Activated naive CD8-positive, alpha-beta T cell treated with anti-CD3 and anti-CD28 coated beads for 36 hours (primary cell): ENCODE results near the gene RAPGEF3. TPM values are rescaled to one million over a fixed set of nuclear protein-coding genes. Genes with fewer than 3 reads are reported as not detected.

Experiments
- DNase-seq: peaks from one replicate; pipeline ENCODE4 v3.0.0; 2021
- H3K27ac Mint-ChIP-seq: one replicate; pipeline ENCODE4 v1.8.0; 2022; ENCODE audit warnings: mild to moderate bottlenecking, moderate library complexity, mixed read lengths
- H3K27me3 Mint-ChIP-seq: one replicate; pipeline ENCODE4 v1.8.0; 2022; ENCODE audit warnings: mild to moderate bottlenecking, mixed read lengths
- H3K36me3 Mint-ChIP-seq: one replicate; pipeline ENCODE4 v1.8.0; 2021; ENCODE audit warnings: mild to moderate bottlenecking, mixed read lengths
- H3K4me1 Mint-ChIP-seq: one replicate; pipeline ENCODE4 v1.8.0; 2021; ENCODE audit warnings: mixed read lengths
- H3K4me3 Mint-ChIP-seq: one replicate; pipeline ENCODE4 v1.8.0; 2022; ENCODE audit warnings: mild to moderate bottlenecking, moderate library complexity, mixed read lengths
- H3K9me3 Mint-ChIP-seq: one replicate; pipeline ENCODE4 v1.8.0; 2022; ENCODE audit warnings: mixed read lengths
- total RNA-seq, 2 experiments: library from RNA; stranded (reverse); gene quantifications; one replicate each; pipeline ENCODE4 v1.2.3, GENCODE V29; 2021

The RAPGEF3 gene
- total RNA-seq, 2 experiments from 2014 or later, result 0.27 to 0.54 TPM

DNA sequence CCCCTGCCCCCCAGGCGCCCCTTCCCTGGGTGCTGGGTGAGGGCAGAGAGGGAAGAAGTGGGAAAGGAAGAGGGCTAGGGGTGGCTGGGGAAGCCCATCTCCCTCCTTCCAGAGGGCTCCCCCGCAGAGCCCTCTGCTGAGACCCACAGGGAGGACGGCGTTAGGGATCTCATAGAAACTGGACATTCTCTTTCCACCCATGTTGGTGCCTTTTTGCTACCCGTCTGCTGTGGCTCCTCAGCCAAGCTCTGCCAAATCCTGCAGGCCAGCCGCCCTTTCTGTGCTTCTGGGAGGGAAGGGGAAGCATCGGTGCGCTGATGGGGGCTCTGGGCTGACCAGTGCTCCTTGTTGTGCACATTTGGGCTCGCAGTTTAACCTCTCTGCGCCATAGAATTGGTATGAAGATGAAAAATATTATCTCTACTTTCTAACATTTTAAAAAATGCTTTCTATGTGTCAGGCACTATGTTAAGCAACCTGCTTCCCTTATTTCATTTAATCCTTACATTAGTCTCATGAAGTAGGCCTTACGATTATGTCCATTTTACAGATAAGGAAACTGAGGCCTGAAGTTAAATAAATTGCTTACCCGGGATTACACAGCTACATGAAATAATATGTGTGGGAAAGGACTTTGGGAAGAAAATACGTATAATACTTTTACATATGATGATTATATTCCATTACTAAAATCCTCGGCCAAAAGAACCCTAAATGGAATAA is 15.3 kb upstream of the RAPGEF3 start:
- H3K27ac Mint-ChIP-seq, result no peak overlapping the region
- H3K27me3 Mint-ChIP-seq, result peaks cover 5% of the 10 kb centered on the region
- peaks cover 18% of the 10 kb centered on the region for H3K4me1 Mint-ChIP-seq
- H3K36me3 Mint-ChIP-seq, result no peaks in the 10 kb centered on the region
- peak overlapping the region; percentile 90 for H3K4me3 Mint-ChIP-seq
- DNase-seq, result no peak
- no peaks in the 10 kb centered on the region for H3K9me3 Mint-ChIP-seq

DNA sequence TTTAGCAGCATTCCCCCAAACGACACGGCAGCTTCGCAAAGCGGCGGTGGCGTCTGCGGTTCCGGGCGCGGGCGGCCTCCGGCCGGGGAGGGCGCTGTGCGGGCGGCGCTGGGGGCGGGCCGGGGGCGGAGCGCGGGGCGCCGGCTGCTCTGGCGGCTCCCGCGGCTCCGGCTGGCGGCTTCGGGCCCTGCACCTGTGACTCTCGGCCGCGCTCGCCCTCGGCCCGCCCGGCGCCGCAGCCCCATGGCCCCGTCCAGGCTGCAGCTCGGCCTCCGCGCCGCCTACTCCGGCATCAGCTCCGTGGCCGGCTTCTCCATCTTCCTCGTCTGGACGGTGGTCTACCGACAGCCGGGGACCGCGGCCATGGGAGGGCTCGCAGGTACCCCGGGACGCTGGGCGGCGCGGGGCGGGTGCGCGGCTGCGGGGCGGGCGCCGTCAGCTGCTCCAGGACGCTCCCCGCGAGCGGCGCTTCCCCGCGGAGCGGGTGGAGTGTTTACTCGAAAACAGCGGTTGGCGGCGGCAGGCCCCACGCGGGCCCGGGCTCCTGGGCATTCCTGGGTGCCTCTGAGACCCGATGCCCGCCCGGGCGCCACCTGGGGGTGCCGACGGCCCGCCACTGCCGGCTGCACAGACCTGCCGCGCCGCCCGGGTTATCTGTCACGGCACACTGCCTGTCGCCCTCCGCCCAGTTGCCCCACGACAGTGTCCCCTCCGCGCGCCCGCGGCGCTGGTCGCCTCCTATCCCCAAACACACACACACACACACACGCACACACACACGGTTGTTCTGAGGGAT is 14.6 kb upstream of the RAPGEF3 start, which contains the start of gene SLC48A1:
SLC48A1 (plus strand) TSS at position 177 of the 796 bp plus-strand sequence; CDS start at position 244, 67 bp downstream.
- Mint-ChIP-seq H3K9me3 (no peaks in the 10 kb centered on the region), H3K36me3 (no peaks in the 10 kb centered on the region), H3K27ac (no peak within 1 kb of the TSS), H3K27me3 (peaks cover 5% of the 10 kb centered on the region), H3K4me1 (peaks cover 16% of the 10 kb centered on the region), H3K4me3 (peak within 1 kb of the TSS; percentile 90)
- DNase-seq, result peak; percentile 79

DNA sequence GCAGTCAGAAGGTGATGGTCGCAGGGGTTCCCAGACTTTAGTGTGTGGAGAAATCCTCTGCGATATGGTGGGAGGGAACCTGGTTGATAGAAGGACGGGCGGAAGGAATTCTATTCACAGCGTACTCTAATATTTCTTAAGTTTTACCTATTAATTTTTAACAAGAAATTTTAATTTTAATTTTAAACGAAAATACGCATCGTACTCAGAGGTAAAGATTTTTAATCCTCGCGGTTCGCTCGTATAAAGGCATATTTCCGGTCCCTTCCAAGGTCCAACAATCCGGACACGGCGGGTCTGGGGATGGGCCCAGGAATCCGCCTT is 14.0 kb upstream of the RAPGEF3 start:
- no peak for DNase-seq
- Mint-ChIP-seq H3K36me3 (no peaks in the 10 kb centered on the region), H3K4me1 (peaks cover 16% of the 10 kb centered on the region), H3K9me3 (no peaks in the 10 kb centered on the region), H3K27ac (no peak overlapping the region), H3K27me3 (peaks cover 5% of the 10 kb centered on the region), H3K4me3 (peak overlapping the region; percentile 73)

DNA sequence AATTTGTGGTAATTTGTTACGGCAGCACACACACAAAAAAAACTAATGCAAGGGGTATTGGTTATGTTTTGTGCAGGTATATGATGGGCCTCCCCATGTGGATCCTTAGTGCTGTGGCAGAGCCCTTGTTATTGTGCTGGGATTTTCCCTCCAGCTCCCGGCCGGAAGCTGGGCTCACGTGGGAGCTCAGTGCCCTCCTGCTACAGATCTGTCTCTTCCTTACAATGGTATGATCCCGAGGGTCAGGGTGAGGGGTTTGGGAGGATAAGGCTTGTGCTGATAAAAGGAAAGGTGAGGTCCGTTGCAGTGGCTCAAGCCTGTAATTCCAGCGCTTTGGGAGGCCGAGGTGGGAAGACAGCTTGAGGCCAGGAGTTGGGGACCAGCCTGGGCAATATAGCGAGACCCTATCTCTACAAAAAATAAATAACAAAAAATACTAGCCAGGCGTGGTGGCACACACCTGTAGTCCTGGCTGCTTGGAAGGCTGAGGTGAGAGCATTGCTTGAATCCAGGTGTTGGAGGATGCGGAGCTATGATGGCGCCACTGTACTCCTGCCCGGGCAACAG is 13.5 kb upstream of the RAPGEF3 start:
- Mint-ChIP-seq H3K27me3 (peaks cover 5% of the 10 kb centered on the region), H3K27ac (no peak overlapping the region), H3K4me1 (peaks cover 18% of the 10 kb centered on the region), H3K36me3 (no peaks in the 10 kb centered on the region), H3K9me3 (no peaks in the 10 kb centered on the region), H3K4me3 (peak overlapping the region; percentile 73)
- DNase-seq, result no peak

DNA sequence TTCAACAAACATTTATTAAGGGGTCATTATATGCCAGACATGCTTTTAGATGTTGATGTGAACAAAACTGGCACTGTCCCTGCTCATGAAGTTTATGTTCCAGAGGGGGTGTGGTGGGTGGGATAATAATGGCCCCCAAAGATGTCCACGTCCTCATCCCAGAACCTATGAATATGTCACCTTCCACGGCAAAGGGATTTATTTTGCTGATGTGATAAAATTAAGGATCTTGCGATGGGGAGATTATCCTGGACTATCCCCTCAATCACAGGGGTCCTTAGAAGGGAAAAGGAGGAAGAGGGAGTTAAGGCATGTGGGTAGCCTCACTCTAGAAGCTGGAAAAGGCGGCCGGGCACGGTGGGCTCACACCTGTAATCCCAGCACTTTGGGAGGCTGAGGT is 12.6 kb upstream of the RAPGEF3 start:
- no peak overlapping the region for H3K4me3 Mint-ChIP-seq
- peaks cover 17% of the 10 kb centered on the region for H3K4me1 Mint-ChIP-seq
- no peaks in the 10 kb centered on the region for H3K9me3 Mint-ChIP-seq
- H3K27me3 Mint-ChIP-seq, result peaks cover 5% of the 10 kb centered on the region
- no peak overlapping the region for H3K27ac Mint-ChIP-seq
- no peaks in the 10 kb centered on the region for H3K36me3 Mint-ChIP-seq
- DNase-seq, result no peak

DNA sequence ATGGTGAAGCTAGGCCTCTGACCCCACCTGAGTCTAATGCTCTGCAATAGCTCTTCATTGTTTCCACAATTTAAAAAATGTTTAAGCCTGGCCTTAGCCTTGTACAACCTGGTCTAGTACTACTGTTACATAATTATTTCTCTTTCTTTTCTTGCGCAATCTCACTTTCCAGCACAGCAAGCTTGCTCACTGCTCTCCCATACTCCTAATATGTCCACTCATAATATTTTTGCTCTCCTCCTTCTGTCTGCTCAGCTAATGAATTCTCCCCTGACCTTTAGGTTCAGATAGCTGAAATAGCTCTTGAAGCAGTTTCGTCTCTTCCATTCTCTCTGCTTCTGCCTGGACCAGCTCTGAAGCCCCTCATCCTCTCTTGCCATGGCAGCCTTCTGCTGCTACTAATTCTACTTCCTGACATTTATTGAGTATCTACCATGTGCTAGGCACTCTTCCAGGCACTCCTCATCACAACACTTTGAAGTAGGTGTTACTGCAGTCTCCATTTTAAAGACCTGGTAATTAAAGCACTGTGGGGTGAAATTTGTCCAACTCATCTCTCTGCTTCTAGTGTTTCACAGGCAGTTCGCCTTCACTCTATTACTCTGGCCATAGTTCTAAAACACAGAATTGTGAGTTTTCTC is 11.5 kb upstream of the RAPGEF3 start:
- H3K36me3 Mint-ChIP-seq, result no peaks in the 10 kb centered on the region
- peaks cover 19% of the 10 kb centered on the region for H3K4me1 Mint-ChIP-seq
- no peak for DNase-seq
- no peak overlapping the region for H3K27ac Mint-ChIP-seq
- peaks cover 5% of the 10 kb centered on the region for H3K27me3 Mint-ChIP-seq
- no peak overlapping the region for H3K4me3 Mint-ChIP-seq
- H3K9me3 Mint-ChIP-seq, result no peaks in the 10 kb centered on the region

DNA sequence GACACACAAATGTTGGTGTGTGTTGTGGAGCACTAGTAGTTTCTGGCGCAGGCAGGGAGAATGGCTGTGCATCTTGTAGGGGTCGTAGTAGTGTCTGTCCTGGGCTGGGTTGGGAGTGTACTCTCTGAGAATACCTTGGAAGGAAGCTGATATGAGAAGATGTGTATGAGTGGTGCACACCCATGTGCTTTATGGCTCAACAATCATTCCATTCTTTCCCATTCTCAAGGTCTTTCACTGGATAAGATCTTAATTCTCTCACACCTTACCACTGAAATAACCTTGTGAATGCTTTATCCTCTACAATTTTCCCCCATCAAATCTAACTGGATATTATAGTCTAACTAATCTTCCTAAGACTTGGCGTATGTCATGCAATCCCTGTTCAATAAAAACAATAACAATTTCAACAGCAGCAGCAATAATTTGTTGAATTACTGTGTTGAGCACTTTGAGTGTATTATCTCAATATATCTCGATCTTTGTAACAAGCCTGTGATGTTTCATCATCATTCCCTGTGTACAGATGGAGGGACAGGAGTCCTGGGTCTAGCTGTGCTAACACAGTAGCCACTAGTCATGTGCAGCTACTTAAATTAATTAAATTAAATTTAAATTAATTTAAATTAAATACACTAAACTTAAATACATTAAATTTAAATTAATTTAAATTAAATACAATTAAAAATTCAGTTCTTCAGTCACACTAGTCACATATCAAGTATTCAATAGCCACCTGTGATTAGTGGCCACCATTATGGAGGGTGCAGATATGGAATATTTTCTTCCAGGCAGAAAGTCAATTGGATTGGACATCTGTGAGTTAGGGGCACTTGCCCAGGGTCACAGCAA is 10.8 kb upstream of the RAPGEF3 start:
- H3K27ac Mint-ChIP-seq, result no peak overlapping the region
- DNase-seq, result no peak
- peaks cover 16% of the 10 kb centered on the region for H3K4me1 Mint-ChIP-seq
- no peak overlapping the region for H3K4me3 Mint-ChIP-seq
- no peaks in the 10 kb centered on the region for H3K36me3 Mint-ChIP-seq
- no peaks in the 10 kb centered on the region for H3K9me3 Mint-ChIP-seq
- H3K27me3 Mint-ChIP-seq, result peaks cover 5% of the 10 kb centered on the region

DNA sequence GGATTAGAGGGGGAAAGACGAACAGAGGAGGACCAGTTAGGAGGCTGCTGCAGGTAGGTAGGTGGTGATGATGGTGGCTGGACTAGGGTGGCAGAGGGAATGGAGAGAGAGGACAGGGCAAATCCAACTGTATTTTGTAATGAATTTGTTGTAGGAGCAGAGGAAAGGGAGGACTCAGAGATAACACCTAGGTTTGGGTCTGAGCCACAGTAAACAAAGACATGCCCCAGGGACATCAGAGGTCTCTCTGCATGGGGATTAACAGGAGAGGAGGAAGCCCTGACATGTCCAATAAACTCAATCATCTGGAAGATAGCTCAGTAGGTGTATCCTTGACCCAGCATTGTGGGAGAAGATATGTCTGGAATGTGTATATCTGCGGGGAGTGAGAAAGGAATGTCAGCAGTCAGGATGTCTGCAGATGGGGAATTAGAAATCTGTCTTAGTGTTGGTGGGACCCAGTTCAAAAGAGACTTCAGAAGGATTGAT is 9.7 kb upstream of the RAPGEF3 start:
- H3K4me3 Mint-ChIP-seq, result no peak overlapping the region
- H3K27me3 Mint-ChIP-seq, result peaks cover 5% of the 10 kb centered on the region
- no peak overlapping the region for H3K27ac Mint-ChIP-seq
- DNase-seq, result no peak
- H3K9me3 Mint-ChIP-seq, result no peaks in the 10 kb centered on the region
- peaks cover 12% of the 10 kb centered on the region for H3K4me1 Mint-ChIP-seq
- H3K36me3 Mint-ChIP-seq, result no peaks in the 10 kb centered on the region

DNA sequence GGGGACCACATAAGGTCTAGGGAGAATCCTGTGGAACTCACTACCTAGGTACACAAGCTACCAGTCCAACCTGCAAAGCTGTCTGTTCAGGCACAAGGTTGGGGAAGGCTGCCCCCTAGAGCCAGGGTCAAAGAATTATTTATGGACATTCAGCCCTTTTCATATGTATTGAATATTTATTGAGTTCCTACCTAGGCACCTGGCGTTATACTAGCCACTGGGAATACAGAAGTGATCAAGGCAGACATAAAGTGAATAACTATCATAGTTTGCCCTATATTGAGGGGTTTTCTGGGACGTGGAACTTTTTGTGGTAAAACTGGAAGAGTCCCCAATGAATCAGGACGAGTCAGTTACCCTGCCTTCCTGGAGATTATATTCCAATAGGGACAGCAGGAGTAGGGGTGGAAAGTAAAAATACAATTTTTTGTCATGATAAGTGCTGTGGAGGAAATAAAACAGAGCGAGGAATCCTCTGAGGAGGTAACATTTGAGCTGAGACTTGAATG is 8.6 kb upstream of the RAPGEF3 start:
- Mint-ChIP-seq H3K27me3 (peaks cover under 1% of the 10 kb centered on the region), H3K4me3 (no peak overlapping the region), H3K36me3 (no peaks in the 10 kb centered on the region), H3K27ac (no peak overlapping the region), H3K9me3 (no peaks in the 10 kb centered on the region), H3K4me1 (peaks cover 9% of the 10 kb centered on the region)
- peak; percentile 77 for DNase-seq

DNA sequence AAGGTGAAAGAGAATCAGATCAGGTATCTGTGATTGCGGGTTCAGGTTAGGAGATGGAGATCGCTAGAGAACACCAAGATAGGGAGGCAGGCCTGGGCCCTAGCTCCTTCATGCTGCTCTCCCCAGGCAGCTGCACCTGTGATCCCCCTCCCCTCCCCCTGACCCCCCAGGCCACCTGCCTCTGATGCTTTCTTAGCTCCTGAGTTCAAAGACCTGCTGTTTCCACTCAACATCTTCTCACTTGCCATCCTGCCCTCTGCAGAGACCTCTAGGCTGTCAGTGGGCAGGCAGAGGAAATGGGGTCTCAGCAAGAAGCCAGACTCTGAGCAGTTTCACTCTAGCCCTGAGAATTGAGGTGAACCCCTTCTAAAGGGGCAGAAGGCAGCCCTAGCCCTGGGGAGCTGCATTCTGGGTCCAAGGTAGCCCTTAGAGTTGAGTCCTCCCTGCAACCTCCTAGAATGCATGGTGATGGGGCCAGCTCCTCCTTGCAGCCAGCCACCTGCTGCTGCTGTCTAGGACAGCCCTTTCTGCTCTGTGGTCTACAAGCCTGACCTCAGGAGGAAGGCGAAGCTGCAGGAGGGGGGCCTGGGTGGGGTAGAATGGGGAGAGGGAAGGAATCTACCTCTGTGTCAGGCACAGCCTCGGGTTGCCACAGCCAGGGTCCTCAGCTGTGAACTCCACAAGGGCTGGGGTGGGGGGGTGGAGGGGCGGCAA is 8.0 kb upstream of the RAPGEF3 start:
- H3K36me3 Mint-ChIP-seq, result no peaks in the 10 kb centered on the region
- H3K27me3 Mint-ChIP-seq, result no peaks in the 10 kb centered on the region
- no peak for DNase-seq
- H3K4me3 Mint-ChIP-seq, result no peak overlapping the region
- no peak overlapping the region for H3K27ac Mint-ChIP-seq
- peaks cover 9% of the 10 kb centered on the region for H3K4me1 Mint-ChIP-seq
- H3K9me3 Mint-ChIP-seq, result no peaks in the 10 kb centered on the region

DNA sequence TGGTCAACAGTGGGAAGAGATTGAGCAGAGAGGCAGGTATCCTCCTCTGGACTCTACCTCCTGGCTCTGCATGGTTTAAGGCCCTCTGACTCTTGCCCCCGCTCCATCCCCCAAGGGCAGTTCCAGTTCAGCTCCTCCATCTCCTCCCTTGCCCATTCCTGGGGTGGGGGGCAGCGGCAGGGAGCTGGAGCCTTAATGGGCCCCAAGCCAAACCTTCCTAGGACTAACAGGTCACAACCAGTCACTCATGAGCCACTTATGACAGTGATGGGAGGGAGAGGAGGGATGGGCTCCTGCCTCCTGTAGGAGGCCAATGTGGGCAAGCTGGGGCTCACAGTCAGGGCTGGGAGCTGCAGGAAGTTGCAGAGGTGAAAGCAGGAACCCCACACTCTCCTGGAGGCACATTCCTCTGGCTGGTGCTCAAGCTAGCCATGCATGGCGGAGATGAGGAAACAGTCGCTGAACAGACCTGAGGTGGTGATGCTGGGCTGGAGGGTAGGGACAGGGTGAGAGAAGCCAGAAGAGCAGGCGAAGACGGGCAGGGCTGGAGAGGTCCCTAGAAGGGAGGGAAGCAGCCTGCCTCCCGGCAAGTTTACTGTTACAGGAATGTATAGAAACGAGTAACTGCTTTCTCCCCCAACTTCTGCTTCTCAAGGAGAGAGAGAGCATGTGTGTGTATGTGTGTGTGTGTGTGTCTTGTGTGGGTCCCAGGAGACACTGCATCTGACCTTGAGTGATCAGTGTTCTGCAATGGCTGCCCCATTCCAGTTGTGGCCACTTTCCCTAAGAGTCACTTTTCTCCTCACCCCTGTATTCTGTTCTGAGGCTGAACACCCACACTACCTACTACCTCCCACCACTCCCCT is 5.0 kb upstream of the RAPGEF3 start:
- Mint-ChIP-seq H3K4me3 (no peak overlapping the region), H3K36me3 (no peaks in the 10 kb centered on the region), H3K27ac (no peak overlapping the region), H3K9me3 (no peaks in the 10 kb centered on the region), H3K4me1 (peaks cover 15% of the 10 kb centered on the region), H3K27me3 (no peaks in the 10 kb centered on the region)
- no peak for DNase-seq

DNA sequence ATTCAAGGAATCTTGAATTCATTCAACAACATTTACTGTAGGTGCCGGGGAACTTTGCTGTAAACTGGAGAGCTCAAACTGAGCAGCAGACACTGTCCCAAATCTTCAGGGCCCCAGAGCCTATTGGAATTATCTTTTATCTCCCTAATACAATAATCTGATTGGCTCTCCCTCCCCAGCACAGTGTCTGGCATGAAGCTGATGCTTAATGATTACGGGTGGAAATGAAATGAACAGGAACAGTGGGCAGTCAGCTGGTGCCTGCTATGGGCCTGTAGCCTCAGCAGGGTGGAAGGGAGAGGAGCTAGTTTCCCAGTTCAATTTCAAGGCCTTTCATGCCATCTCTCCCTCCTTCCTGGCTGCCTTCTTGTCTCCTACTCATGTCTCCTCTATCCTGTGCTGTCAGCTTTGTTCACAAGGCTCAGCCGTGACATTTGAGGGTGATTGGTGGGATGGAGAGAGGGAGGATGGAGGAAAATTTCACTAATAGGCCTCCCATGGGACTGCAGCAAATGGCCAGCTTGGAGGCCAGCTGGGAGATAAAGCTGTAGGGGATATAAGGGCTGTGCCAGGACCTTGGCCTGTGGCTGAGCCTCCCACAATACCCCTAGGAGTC is 4.3 kb upstream of the RAPGEF3 start:
- peaks cover 20% of the 10 kb centered on the region for H3K4me1 Mint-ChIP-seq
- H3K27me3 Mint-ChIP-seq, result no peaks in the 10 kb centered on the region
- DNase-seq, result no peak
- no peaks in the 10 kb centered on the region for H3K36me3 Mint-ChIP-seq
- no peak overlapping the region for H3K27ac Mint-ChIP-seq
- no peak overlapping the region for H3K4me3 Mint-ChIP-seq
- no peaks in the 10 kb centered on the region for H3K9me3 Mint-ChIP-seq

DNA sequence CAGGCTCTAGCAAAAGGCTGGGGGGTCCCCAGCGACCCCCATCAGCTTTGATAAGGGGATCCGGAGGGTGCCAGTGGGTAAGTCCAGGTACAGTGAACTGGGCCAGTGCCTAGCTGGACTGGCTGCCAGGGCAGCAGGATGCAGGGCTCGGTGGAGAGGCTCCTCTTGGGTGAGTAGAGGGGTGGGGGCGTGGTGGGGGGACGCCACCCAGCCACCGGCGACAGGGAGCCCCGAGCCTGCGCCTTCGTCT is 171 bp downstream of the RAPGEF3 start:
- Mint-ChIP-seq H3K4me1 (peaks cover 35% of the 10 kb centered on the region), H3K36me3 (no peaks in the 10 kb centered on the region), H3K4me3 (peak overlapping the region; percentile 26), H3K9me3 (no peaks in the 10 kb centered on the region), H3K27ac (no peak overlapping the region), H3K27me3 (no peaks in the 10 kb centered on the region)
- DNase-seq, result no peak
